Progenitor cell of endocrine pancreas (in vitro differentiated cells): Measurements from ENCODE around the gene CCNL1. TPM values are rescaled to one million over a fixed set of nuclear protein-coding genes. Genes with fewer than 3 reads are reported as not detected.
A peak's percentile ranks its signal among the peaks of the same experiment; 100 is the strongest.

Source experiments
- DNase-seq: peaks from one replicate; pipeline ENCODE4 v3.0.0; 2021; ENCODE audit warnings: low spot score; ENCODE audit not compliant: unreplicated experiment
- H3K27ac Mint-ChIP-seq: 2 replicates; pipeline ENCODE4 v1.8.0; 2021; ENCODE audit warnings: mild to moderate bottlenecking, moderate library complexity, mixed read lengths
- H3K27me3 Mint-ChIP-seq: 2 replicates; pipeline ENCODE4 v1.8.0; 2021; ENCODE audit warnings: mixed read lengths
- H3K36me3 Mint-ChIP-seq: 2 replicates; pipeline ENCODE4 v1.8.0; 2022; ENCODE audit warnings: mixed read lengths; ENCODE audit not compliant: insufficient read depth
- H3K4me1 Mint-ChIP-seq: 2 replicates; pipeline ENCODE4 v1.8.0; 2021; ENCODE audit warnings: low read depth, mixed read lengths
- H3K4me3 Mint-ChIP-seq: 2 replicates; pipeline ENCODE4 v1.8.0; 2021; ENCODE audit warnings: low read depth, mild to moderate bottlenecking, moderate library complexity, mixed read lengths
- H3K9me3 Mint-ChIP-seq: 2 replicates; pipeline ENCODE4 v1.8.0; 2021; ENCODE audit warnings: low read depth, mixed read lengths
- long read RNA-seq: library from polyadenylated mRNA; unstranded; transcript quantifications from one replicate; pipeline ENCODE4 v2.0.0, GENCODE V29; 2020
- total RNA-seq: library from RNA; stranded (reverse); gene quantifications from 2 replicates; pipeline ENCODE4 v1.2.1, GENCODE V29; 2021
- TF ChIP-seq, protein P1 (sequence below): fragments of 200-600 bp; sonication (generic); IDR thresholded peaks from one replicate; pipeline ENCODE4 v1.5.0; 2021; ENCODE audit warnings: antibody characterized with exemption, mild to moderate bottlenecking; ENCODE audit not compliant: unreplicated experiment

Gene CCNL1
- 155 and 157 TPM in 2 replicates for total RNA-seq
- long read RNA-seq, full-length matches to known transcripts: 75 of 196 reads
- long read RNA-seq, partial matches to known transcripts: 71 of 196 reads
- long read RNA-seq, other reads (novel, unspliced or antisense): 50 of 196 reads

DNA sequence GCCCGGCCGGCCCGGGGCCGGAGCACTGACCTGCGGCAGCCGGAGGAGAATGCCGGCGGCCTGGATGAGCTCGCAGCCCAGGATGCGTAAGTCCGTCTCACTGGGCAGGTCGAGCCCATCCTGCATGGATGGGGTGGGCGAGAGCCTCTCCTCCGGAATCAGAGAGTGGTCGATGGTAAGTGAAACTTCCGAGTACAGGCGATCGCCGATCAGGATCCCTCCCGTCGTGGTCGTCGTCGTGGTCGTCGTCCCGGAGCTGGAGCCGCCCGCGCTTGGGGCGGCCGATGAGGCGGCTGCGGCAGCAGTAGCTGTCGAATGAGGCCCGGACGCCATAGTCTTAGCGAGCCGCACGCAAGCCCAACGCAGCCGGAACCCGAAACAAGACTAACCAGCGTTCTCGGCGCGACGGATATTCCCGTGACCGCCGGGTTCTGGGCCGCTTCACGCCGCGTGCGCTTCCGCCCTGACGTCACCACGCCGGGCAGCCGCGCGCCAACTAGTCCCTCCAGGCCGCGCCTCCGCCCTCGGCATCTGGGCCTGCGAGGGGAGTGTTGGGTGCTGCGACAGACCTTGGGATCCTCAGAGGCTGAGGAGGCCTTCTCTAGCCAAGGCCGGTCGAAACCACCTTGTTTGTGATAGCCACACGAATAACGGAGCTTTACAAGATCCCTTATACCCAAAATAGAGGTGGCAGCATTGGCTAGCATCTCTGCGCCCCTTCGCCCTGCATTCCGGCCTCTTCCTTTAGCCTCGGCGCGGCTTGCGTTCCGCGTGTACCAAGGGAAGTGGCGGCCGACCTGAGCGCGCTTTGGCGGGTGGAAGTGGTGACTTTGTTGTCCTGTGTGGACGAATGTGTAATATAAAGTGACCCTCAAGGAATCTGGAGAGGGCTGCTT lies at the start of gene CCNL1:
CCNL1 (minus strand) TSS at position 386 of the 896 bp plus-strand sequence; CDS start at position 333, 53 bp downstream.
- peak within 1 kb of the TSS; percentile 98 for H3K27ac Mint-ChIP-seq
- peak within 1 kb of the TSS; percentile 85 for H3K4me3 Mint-ChIP-seq
- no peaks in the 10 kb centered on the region for H3K27me3 Mint-ChIP-seq
- TF ChIP-seq, protein P1, sequence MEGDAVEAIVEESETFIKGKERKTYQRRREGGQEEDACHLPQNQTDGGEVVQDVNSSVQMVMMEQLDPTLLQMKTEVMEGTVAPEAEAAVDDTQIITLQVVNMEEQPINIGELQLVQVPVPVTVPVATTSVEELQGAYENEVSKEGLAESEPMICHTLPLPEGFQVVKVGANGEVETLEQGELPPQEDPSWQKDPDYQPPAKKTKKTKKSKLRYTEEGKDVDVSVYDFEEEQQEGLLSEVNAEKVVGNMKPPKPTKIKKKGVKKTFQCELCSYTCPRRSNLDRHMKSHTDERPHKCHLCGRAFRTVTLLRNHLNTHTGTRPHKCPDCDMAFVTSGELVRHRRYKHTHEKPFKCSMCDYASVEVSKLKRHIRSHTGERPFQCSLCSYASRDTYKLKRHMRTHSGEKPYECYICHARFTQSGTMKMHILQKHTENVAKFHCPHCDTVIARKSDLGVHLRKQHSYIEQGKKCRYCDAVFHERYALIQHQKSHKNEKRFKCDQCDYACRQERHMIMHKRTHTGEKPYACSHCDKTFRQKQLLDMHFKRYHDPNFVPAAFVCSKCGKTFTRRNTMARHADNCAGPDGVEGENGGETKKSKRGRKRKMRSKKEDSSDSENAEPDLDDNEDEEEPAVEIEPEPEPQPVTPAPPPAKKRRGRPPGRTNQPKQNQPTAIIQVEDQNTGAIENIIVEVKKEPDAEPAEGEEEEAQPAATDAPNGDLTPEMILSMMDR: no peak
- peak; percentile 85 for DNase-seq
- H3K9me3 Mint-ChIP-seq: no peaks in the 10 kb centered on the region
- H3K36me3 Mint-ChIP-seq: peaks cover 27% of the 10 kb centered on the region
- H3K4me1 Mint-ChIP-seq: peaks cover 38% of the 10 kb centered on the region

- no peaks in the 10 kb centered on the region for H3K9me3 Mint-ChIP-seq
- H3K4me3 Mint-ChIP-seq: no peak overlapping the region
- H3K36me3 Mint-ChIP-seq: no peaks in the 10 kb centered on the region
- H3K27me3 Mint-ChIP-seq: no peaks in the 10 kb centered on the region
- TF ChIP-seq, protein P1: no peak
- H3K27ac Mint-ChIP-seq: no peak overlapping the region
- peaks cover 2% of the 10 kb centered on the region for H3K4me1 Mint-ChIP-seq
- no peak for DNase-seq
Observed at GRCh38 chr3:157204880-157205279, 44.9 kb upstream of the CCNL1 start.

GRCh38 chr3:157204431-157204830 lies 44.5 kb upstream of the CCNL1 start:
- no peaks in the 10 kb centered on the region for H3K36me3 Mint-ChIP-seq
- no peak for DNase-seq
- H3K27ac Mint-ChIP-seq: no peak overlapping the region

GRCh38 chr3:157201648-157202278 lies 41.8 kb upstream of the CCNL1 start:
- H3K36me3 Mint-ChIP-seq: no peaks in the 10 kb centered on the region

More at GRCh38 chr3:157204431-157204830, 44.5 kb upstream of the CCNL1 start:
- peaks cover 2% of the 10 kb centered on the region for H3K4me1 Mint-ChIP-seq
- H3K27me3 Mint-ChIP-seq: no peaks in the 10 kb centered on the region
- TF ChIP-seq, protein P1: peak; percentile 58
- no peaks in the 10 kb centered on the region for H3K9me3 Mint-ChIP-seq
- no peak overlapping the region for H3K4me3 Mint-ChIP-seq

GRCh38 chr3:157199841-157200240 lies 39.9 kb upstream of the CCNL1 start:
- H3K27ac Mint-ChIP-seq: no peak overlapping the region
- no peaks in the 10 kb centered on the region for H3K36me3 Mint-ChIP-seq
- TF ChIP-seq, protein P1: no peak
- H3K27me3 Mint-ChIP-seq: no peaks in the 10 kb centered on the region
- H3K9me3 Mint-ChIP-seq: peaks cover 4% of the 10 kb centered on the region
- DNase-seq: no peak
- H3K4me3 Mint-ChIP-seq: no peak overlapping the region
- no peaks in the 10 kb centered on the region for H3K4me1 Mint-ChIP-seq

More at GRCh38 chr3:157201648-157202278, 41.8 kb upstream of the CCNL1 start:
- DNase-seq: no peak
- no peak overlapping the region for H3K27ac Mint-ChIP-seq
- no peak overlapping the region for H3K4me3 Mint-ChIP-seq
- TF ChIP-seq, protein P1: peak; percentile 46
- no peaks in the 10 kb centered on the region for H3K27me3 Mint-ChIP-seq
- H3K9me3 Mint-ChIP-seq: no peaks in the 10 kb centered on the region
- H3K4me1 Mint-ChIP-seq: no peaks in the 10 kb centered on the region
